NCI-H2171 treated with DMSO at 0.1 percent for 48 hours (cell line): Measurements from ENCODE around the gene UBIAD1.

ENCODE experiments used
- DNase-seq: peaks from one replicate; lab custom pipeline; 2025; lab: John Stamatoyannopoulos, UW

The UBIAD1 gene

DNA sequence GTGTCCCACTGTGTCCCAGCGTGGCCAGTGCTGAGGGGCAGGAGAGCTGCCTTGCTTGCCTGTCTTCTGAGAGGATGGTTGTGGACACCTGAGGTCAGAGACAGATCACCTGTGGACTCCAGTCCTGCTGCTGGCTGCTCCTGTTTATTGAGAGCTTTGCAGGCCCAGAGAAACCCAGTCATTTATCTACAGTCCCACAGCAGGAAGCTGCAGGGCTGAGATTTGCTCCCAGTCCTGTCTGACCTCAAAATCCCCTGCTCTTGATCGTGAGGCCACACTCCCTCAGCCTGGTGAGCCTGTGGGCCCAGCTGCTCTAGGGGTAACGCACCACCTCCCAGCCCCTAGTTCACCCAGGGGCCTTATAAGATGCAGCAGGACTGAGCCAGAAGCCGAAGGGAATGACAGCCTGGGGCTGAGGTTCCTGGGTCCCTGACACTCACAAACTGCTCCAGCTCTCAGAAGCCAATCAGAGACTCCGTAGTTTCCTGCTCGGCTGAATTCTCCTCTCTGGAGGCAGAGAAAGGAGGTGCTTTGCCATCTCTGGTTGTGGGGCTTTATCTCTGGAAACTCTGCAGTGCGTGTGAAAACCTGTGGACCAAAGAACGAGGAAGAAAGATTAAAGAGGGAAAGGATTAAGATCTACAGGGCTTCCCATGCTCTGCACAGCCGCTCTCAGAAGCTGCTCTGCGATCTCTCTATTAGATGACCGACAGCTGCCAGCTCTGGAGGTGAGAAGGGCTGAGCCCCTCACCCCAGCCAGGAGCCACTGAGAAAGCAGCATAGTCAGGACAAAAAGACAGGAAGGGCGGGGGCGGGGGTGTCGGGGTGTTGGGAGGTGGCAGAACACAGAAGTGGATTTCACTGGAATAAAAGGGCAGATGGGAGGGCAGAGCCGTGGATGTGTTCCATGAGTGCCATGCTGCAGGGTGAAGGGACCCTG lies 39.1 kb downstream of the UBIAD1 start:
- DNase-seq = no peak

DNA sequence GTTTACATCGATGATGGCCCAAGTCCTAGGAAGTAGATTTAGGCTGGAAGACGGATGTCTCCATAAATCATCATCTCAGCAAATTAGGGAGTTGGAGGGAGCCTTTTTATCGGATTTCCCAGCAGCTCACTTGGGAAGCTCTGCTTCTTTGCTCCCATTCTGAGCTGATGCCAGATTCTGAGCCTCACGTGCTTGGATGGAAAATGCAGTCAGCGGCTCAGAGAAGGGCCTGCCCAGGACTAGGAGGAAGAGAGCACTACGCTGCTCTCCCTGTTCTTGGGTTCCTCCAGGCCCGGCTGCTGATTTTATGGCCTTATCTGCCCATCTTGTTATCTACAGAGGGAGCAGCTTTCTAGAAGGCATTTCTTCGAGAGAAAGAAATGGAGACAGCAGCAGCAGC lies 42.0 kb downstream of the UBIAD1 start:
- DNase-seq = no peak

DNA sequence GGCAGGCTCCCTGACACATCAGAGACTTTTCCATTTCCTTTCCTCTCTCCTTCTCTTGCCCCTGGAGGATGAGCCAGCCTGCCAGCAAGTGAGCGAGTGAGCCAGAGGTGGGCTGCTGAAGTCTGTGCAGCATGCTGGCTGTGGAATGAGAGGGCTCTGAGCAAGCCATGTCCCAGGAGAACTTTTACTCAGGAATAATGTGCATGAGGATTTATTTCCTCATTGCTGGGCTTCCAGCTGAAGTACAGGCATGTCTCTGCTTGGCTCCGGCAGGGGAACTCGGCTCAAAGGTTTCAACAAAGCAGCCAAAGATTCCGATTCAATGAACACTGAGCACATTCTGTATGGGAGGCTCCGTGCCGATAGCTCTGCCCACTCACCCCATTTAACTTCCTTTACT lies 43.7 kb downstream of the UBIAD1 start:
- DNase-seq = peak; percentile 32

DNA sequence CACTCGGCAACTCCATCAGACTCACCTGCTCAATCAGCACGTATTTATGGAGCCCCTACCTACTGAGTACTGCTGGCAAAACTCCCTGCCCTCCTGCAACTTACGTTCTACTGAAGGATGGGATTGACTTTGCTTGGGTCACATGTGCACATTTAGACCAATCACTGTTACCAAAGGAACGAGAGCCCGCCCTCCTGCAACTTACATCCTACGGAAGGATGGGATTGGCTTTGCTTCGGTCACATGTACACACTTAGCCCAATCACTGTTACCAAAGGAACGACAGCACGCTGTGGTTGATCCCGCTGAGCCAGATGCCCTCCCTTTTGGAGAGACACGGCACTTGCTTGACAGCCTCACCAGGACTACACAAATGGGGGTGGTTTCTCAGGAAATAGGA lies 46.0 kb downstream of the UBIAD1 start:
- DNase-seq = no peak

DNA sequence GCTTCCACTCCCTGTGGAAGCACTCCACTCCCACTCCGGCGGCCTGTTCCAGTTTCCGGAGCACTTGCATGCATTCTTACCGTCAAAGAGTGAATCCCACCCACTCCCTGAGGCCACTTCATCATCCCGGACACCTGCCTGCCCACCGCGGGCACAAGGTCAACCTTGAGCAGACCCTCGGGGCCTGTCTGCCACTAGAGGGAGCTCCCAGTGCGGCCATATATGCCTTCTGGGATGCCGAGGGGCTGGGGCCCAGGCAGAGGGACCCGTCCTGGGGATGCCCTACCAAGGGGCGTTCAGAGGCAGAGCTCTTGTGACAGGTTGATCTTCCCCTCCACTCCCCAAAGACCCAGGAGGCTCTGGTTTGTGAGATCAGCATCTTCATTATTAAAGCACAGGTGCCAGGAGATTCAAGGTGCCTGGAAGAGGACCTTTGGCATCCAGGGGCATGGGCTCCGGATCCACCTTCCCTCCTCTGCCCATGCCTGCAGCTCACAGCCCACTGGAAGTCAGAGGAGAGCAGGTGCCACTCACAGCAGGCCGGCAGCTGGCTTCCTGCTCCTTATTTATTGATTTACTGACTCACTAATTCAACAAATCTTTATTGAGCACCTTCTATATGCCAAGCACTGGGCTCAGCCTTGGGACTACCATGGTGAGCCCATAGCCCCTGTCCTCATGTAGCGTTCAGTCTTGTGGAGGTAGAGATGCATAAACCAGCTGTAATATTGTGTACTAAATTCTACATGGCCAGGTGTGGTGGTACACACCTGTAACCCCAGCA lies 47.3 kb downstream of the UBIAD1 start:
- DNase-seq = peak; percentile 51

DNA sequence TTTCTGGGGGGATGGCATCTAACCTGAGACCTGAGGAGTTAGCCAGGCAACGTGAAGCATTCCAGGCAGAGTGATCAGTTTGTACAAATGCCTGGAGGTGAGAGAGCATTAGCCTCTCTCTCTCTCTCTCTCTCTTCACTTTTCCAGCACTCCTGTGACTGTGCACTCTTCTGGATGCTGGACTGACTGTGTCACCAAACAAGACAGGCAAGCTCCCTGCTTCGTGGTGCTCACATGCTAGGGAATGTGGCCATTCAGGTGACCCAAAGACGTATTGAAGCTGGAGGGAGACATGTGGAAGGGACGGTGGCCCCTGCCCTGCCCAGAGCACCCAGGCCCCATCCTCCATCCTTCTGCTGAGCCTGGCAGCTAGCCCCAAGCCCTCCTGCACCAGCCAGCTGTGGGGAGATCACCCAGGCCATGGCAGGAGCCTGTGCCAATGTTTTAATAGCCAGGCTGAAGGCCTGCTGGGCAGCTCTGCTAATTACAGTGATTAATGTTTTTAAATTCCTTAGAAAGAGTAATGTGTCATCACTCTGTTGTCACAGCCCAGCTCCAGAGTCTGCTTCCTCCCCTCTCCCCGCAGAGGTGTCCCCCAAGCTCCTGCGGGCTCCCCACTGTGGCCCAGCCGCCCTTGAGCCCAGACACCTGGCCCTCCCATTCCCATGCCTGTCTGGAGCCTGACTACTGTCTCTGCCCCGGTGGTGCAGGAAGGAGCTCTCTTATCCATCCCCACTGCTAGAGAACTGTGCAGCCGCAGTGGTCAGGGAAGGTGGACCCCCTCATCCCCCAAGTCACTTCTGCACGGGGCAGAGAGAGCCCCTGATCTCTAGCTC lies 48.9 kb downstream of the UBIAD1 start:
- DNase-seq = no peak

DNA sequence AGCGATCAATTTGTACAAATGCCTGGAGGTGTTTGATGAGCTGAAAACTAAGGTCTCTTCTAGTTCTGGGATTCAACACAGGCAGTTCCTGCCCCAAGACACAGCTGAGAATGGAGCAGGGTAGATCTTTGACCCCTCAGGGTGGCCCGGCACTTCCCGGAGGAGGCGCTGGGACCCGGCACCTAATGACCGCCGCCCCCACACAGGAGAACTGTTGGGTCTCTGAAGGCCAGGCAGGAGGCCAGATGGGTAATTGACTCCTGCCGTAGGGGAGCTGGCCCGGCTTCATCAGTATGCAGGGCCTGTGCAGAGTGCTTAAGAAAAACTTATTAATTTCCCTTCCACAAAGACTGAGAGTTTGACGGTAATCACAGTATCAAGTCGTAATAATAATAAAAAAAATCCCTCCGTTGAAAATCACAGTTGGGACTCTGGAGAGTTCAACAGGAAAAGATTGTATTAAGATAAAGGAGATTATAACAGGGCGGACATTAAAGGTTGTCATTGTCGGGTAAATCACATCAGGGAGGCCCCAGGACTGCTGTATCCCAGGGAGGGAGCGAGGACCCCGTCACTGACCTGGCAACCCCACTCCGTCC lies 51.7 kb downstream of the UBIAD1 start:
- peak; percentile 48 for DNase-seq

DNA sequence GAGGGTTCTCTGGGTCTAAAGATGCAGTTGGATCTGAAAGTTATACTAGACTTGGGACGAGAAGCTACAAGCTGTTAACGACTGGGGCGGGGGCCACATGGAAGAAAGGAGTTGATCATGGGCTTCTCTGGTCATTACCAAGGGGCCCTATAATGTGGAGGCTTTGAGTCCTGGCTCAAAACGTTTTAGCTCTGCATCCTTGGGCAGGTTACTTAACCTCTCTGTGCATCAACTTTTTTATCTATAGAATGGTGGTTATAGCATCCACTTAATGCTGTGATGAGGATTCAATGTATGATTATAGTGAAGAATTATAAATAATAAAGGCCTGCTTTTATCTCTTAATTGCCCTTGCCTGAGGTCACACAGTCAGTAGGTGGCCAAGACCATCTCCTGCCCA lies 53.1 kb downstream of the UBIAD1 start:
- DNase-seq = no peak

DNA sequence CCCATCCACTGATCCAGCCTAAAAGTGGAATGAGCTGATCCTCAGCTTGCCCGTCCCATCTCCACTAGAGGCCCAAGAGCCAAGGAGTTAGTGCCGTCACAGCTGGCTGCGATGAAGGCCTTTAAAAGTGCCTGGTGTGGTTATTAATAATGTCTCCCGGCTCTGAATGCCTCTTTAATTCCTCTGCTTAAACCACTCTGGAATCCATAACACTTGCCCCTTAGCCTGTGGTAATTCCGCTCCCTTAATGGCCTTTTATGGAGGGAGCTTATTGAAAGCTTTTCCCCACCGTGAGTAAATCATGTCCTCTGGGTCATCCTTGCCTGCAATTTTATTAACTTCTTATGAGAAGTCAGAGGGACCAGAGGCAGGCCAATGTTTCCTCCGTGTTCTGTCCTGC lies 55.4 kb downstream of the UBIAD1 start:
- DNase-seq = no peak

DNA sequence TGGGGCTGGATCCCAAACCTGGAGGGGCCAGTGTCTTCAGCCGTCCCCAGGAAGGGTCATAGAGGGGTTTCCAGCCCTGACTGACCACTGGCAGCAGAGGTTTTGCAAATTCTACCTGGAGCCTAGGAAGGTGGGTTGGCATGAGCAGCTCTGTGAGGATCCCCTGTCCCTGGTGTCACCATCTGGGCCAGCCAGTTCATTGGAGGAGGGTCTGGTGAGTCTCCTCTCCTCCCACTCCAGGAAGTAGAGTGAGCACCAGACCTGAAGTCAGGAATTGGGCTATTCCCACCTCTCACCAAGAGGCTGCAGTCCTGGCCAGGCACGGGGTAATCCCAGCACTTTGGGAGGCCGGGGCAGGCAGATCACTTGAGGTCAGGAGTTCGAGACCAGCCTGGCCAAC lies 57.4 kb downstream of the UBIAD1 start:
- no peak for DNase-seq

DNA sequence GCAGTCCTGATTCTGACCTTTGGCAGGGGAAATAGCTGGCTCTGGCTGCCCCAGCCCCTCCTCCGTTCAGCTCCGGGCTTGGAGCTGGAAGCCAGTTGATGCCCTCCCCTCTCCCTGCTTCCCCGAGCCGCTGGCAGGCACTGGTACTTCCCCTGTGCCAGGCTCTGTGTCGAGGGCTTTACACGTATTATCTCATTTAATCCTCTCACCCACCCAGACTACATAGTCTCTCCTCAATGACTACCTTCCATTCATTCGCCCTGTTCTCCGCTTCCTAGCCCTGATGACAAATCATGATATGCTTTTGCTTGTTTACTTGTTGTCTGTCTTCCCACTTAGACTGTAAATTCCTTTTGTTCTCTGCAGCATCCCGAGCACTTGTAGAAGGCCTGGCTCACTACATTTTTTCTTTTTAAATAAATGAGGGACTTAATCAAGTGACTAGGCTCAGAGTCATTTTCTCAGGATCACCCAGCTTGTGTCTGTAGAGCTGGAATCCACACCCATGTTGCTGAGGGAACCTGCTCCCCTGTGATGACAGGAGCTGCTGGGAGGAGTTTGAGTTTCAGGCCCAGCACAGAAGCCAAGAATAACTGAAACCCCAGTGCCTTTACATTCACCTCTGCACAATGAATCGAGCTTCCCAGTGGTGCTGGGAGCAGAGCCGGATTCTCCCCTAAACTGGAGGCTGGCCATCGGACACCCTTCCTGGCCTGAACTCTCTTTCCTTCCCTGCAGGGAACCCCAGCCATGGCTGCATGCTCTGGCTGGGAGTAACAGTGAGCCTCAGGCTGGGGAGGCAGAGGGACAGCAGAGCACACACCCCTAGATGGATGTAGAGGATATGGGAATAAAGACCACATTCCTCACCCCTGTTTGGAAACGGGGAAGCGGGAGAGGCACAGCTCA lies 58.3 kb downstream of the UBIAD1 start:
- no peak for DNase-seq

DNA sequence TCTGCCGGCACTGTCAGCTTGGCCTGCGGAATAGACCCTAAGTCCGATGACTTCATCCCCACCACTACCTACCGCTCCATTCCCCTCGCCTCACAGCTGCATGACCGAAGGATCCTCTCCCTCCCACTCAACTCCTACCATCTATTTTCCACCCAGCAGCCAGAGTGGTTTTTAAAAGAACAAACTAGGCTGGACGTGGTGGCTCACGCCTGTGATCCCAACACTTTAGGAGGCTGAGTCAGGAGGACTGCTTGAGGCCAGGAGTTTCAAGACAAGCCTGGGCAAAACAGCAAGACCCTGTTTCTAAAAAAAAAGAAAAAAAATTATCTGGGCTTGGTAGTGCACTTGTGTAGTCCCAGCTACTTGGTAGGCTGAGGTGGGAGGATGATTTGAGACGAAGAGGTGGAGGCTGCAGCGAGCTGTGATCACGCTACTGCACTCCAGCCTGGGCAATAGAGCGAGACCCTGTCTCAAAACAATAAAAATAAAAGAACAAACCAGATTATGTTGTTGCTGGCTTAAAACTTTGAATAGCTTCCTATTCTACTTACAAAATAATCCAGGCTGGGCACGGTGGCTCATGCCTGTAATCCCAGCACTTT lies 59.0 kb downstream of the UBIAD1 start:
- no peak for DNase-seq

DNA sequence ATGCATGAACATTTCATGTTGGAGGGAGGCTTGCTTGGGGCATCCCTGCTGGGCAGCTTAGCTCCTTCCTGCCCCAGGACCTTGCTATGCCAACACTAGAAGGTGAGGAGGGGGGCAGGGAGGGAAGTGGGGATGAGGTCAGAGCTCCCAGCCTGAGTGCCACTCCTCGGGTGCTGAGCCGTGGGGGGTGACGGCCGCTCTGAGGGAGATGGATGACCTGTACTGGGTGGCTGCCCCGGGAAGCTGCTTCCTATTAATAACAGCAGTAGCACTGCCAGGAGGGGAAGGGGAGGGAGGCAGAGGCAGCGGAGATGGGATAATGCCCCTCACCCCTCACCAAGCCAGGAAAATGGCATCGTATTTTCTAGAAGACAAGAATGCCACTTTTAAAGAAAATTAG lies 60.6 kb downstream of the UBIAD1 start:
- no peak for DNase-seq

DNA sequence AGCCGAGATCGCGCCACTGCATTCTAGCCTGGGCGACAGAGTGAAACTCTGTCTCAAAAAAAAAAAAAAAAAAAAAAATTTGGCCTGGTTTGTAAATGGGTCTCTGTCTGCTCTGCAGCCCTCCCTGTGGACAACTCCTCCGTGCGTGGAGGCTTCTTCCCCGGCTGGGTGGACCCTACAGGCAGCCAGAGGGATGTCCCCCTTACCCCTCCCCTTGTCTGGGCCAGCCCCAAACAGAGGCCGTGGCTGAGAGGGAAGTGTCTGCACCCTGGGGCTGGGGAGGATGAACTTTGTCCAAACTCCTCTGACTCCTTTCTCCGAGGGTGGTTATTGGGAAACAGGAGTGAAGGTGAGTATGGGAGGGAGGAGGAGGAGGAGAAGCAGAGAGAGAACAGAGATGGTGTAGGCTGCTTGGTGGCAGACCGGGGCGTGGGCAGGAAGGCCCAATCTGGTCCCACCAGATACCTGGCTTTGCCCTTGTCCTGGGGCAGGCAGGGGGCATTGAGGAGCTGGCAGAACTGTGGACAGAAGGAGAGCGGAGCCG lies 61.3 kb downstream of the UBIAD1 start:
- no peak for DNase-seq

DNA sequence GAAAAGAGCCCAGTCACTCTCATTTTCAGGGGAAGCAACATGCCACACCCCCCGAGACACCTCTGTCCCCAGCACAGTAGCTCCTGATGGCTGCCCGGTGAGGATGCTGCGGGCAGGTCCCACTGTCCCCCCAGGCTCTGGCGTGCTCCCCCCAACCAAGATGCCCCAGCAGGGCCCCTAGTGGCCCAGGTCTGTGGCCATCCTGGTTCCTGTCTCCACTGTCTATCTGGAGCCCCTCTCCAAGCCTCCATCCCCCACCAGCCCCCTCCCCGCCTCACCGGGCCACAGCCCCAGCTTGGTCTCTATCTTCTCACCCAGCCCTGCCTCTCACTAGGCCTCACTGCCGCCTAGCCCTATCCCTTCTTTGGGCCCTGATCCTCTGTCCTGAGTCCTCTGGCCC lies 61.8 kb downstream of the UBIAD1 start:
- DNase-seq = no peak

DNA sequence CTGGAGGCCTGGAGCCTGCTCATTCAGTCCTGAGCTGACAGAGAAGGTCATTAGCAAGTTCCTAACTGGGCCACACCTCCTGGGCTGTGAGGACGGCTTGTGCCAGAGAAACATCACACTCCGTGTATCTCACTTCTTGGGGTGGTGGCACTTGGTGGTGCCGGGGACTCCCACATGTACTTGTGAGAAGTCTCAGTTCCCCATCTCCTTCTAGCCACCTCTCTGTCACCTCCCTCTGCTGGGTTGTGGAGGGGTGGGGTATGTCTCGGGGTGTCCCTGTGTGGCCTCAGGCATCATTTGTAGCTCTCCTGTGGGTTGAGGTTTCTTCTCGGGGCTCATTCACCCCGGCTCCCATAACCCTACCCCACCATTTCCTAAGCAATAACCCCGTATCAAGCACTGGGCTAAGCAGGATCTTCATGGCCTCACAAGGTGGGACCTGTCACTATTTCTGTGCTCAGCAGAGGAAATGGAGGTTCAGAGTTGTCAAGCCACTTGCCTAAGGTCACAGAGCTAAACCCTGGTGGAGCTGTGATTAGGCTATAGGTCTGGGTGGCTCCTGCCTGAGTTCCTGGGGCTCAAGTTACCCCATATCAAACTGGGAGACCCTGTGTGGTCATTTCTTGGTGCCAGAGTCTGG lies 62.5 kb downstream of the UBIAD1 start:
- DNase-seq = no peak

DNA sequence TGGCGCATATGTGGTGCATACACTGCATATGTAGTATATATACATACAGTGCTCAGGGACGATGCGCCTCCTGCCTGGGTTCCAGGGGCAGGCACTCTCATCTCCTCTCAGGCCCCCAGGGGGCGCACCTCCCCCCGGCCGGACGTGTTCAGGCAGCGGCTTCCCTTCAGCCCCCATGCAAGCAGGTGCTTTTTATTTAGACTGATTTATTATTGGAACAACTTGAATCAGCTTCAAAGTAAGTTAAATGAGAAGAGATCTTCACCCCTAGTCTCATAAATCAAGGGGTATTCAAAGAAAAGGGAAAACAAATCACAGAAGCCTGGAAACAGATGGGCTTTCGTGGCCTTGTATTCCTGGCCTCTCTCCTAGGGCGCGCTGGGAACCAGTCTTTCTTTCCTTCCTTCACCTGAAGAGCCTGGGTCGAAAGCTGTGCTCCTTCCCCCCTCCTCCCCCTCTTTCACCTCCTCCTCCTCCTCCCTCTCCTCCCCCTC lies 64.6 kb downstream of the UBIAD1 start:
- DNase-seq = peak; percentile 89
